Glutamatergic neuron (in vitro differentiated cells): ENCODE results near the gene MTA1. TPM values are rescaled to one million over a fixed set of nuclear protein-coding genes. Genes with fewer than 3 reads are reported as not detected.

Experiments
- DNase-seq: peaks from one replicate; pipeline ENCODE4 v3.0.0; 2022
- H3K27ac Mint-ChIP-seq: one replicate; pipeline ENCODE4 v1.8.0; 2020; ENCODE audit warnings: mild to moderate bottlenecking, mixed read lengths, inconsistent platforms; ENCODE audit not compliant: unreplicated experiment
- H3K27me3 Mint-ChIP-seq: one replicate; pipeline ENCODE4 v1.8.0; 2020; ENCODE audit warnings: mild to moderate bottlenecking, moderate library complexity, mixed read lengths, inconsistent platforms; ENCODE audit not compliant: unreplicated experiment
- H3K36me3 Mint-ChIP-seq: one replicate; pipeline ENCODE4 v1.8.0; 2020; ENCODE audit warnings: mild to moderate bottlenecking, mixed read lengths, inconsistent platforms; ENCODE audit not compliant: unreplicated experiment
- H3K4me1 Mint-ChIP-seq: one replicate; pipeline ENCODE4 v1.8.0; 2020; ENCODE audit warnings: mild to moderate bottlenecking, low read depth, mixed read lengths, inconsistent platforms; ENCODE audit not compliant: unreplicated experiment
- H3K4me3 Mint-ChIP-seq: one replicate; pipeline ENCODE4 v1.8.0; 2020; ENCODE audit warnings: mild to moderate bottlenecking, mixed read lengths, inconsistent platforms; ENCODE audit not compliant: unreplicated experiment
- H3K9me3 Mint-ChIP-seq: one replicate; pipeline ENCODE4 v1.8.0; 2020; ENCODE audit warnings: mild to moderate bottlenecking, moderate library complexity, mixed read lengths, inconsistent platforms; ENCODE audit not compliant: unreplicated experiment
- total RNA-seq: library from RNA; stranded (reverse); fragmentation: NEBNext Ultra II Directional; extraction: Animal tissue kit (Norgen Biotek cat#: 25700); gene quantifications from one replicate; pipeline ENCODE4 v1.2.1, GENCODE V29; 2021; ENCODE audit not compliant: unreplicated experiment
- TF ChIP-seq, protein P1 (sequence below): fragments of 200-600 bp; sonication (generic); IDR thresholded peaks from one replicate; pipeline ENCODE4 v1.5.0; 2021; ENCODE audit not compliant: partially characterized antibody, unreplicated experiment

The MTA1 gene
- total RNA-seq, 1 donor from 2014 or later = 261 TPM

DNA sequence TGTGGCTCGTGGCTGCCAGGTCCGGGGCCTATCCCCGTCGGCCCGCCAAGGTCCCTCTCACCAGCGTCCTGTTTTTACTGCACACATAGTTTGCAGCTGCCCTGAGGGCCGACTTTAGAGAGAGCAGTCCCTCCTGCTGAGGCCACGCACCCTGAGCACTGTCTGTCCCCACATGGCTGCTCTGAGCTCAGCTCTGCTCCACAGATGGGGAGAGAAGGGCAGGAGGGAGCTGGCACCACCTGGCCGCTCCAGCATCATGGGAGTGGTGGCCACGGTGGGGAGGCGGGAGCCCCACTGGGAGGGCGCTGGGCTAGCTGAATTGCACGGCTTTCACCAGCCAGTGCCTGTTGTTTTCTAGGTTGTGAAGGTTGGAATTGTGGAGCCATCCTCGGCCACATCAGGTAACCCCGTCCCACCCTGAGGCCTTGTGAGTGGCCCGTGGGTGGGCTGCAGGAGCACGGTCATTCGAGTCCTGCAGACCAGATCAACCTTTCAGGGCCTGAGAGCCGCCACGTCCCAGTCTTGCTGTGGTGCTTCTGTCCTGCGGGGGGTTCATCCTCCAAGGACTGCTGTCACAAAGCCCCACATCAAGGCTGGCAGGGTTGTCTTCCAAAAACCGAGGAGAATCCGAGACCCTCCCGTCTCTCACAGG, 28.7 kb upstream of the MTA1 start:
- TF ChIP-seq, protein P1, sequence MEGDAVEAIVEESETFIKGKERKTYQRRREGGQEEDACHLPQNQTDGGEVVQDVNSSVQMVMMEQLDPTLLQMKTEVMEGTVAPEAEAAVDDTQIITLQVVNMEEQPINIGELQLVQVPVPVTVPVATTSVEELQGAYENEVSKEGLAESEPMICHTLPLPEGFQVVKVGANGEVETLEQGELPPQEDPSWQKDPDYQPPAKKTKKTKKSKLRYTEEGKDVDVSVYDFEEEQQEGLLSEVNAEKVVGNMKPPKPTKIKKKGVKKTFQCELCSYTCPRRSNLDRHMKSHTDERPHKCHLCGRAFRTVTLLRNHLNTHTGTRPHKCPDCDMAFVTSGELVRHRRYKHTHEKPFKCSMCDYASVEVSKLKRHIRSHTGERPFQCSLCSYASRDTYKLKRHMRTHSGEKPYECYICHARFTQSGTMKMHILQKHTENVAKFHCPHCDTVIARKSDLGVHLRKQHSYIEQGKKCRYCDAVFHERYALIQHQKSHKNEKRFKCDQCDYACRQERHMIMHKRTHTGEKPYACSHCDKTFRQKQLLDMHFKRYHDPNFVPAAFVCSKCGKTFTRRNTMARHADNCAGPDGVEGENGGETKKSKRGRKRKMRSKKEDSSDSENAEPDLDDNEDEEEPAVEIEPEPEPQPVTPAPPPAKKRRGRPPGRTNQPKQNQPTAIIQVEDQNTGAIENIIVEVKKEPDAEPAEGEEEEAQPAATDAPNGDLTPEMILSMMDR = no peak
- H3K9me3 Mint-ChIP-seq = peaks cover 15% of the 10 kb centered on the region
- no peak overlapping the region for H3K27ac Mint-ChIP-seq
- H3K36me3 Mint-ChIP-seq = no peaks in the 10 kb centered on the region
- no peak for DNase-seq
- peaks cover 12% of the 10 kb centered on the region for H3K27me3 Mint-ChIP-seq
- H3K4me3 Mint-ChIP-seq = no peak overlapping the region
- peaks cover 28% of the 10 kb centered on the region for H3K4me1 Mint-ChIP-seq

DNA sequence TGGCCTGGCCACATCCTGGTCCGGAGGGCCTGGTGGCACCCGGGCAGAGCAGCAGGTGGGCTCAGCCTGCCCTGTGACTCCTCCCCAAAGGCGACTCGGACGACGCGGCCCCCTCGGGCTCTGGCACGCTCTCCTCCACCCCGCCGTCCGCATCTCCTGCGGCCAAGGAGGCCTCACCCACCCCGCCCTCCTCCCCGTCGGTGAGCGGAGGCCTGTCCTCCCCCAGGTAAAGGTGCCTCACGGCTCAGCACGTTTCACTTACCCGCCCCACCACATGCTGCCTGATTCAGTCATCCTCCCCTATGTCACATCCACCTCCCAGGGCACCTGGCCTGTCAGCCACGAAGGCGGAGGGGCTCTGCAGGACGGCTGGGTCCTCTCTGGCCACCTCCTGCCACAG, 28.1 kb upstream of the MTA1 start:
- Mint-ChIP-seq H3K27ac (peak overlapping the region; percentile 78), H3K4me3 (no peak overlapping the region), H3K4me1 (peaks cover 28% of the 10 kb centered on the region), H3K36me3 (no peaks in the 10 kb centered on the region), H3K9me3 (peaks cover 15% of the 10 kb centered on the region), H3K27me3 (peaks cover 12% of the 10 kb centered on the region)
- DNase-seq = no peak
- TF ChIP-seq, protein P1 = no peak

DNA sequence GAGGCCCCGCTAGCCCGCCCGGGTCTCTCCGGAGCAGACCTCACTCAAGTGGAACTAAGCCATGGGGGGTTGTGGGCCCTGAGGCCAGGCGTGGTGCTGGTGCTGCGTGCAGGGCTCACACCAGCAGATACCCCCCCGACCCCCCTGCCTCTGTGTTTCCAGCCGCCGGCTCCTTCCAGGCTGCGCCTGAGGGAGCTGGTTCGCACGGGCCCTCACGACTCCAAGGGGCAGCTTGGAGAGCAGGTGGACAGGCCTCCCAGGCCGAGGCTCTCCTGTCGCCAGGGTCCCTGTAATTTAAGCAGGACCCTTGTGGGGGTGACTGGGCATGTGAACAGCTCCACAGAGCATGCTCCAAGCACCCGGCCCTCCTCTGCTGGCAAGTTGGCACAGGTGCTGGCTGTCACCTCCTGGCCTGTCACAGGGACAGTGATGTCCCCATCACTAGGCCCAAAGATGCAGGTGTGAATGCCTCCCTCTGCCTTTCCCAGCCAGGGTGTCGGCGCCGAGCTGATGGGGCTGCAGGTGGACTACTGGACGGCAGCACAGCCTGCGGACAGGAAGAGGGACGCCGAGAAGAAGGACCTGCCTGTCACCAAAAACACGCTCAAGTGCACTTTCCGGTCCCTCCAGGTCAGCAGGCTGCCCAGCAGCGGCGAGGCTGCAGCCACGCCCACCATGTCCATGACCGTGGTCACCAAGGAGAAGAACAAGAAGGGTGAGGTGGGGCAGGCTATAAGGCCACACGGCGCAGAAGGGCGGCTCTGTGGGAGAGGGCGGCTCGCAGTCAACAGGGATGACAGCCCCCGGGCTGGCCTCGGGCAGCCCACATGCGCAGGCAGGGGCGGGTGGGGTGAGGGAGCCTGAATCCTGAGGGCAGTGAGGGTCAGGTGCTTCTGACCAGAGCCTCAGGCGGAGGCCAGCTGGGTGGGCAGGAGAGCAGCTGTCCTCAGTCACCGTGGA, 27.2 kb upstream of the MTA1 start:
- DNase-seq = no peak
- Mint-ChIP-seq H3K27me3 (peaks cover 12% of the 10 kb centered on the region), H3K36me3 (no peaks in the 10 kb centered on the region), H3K4me3 (peak overlapping the region; percentile 34), H3K9me3 (peaks cover 15% of the 10 kb centered on the region), H3K27ac (peak overlapping the region; percentile 80), H3K4me1 (peaks cover 28% of the 10 kb centered on the region)
- TF ChIP-seq, protein P1 = no peak

DNA sequence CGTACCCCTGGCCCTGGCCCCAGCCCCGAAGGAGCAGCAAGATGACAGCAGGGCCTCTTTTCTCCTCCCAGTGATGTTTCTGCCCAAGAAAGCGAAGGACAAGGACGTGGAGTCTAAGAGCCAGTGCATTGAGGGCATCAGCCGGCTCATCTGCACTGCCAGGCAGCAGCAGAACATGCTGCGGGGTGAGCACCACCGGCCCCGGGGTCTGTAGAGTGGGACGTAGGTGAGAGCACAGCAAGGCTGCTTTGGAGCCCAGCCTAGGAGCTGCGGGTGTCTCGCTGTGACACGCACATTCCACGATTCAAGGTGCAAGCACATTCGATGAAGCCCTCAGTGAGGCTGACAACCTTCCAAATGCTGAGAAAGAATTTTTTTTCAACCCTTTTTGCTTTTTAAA, 26.5 kb upstream of the MTA1 start:
- peaks cover 24% of the 10 kb centered on the region for H3K4me1 Mint-ChIP-seq
- TF ChIP-seq, protein P1 = no peak
- peak overlapping the region; percentile 80 for H3K27ac Mint-ChIP-seq
- no peak overlapping the region for H3K4me3 Mint-ChIP-seq
- no peaks in the 10 kb centered on the region for H3K36me3 Mint-ChIP-seq
- no peak for DNase-seq
- peaks cover 17% of the 10 kb centered on the region for H3K9me3 Mint-ChIP-seq
- peaks cover 13% of the 10 kb centered on the region for H3K27me3 Mint-ChIP-seq
